Rectal smooth muscle tissue (tissue), 1 donor: ENCODE results near the gene SOCS2.

Experiments used
- H3K27ac ChIP-seq: one replicate; pipeline ENCODE4 v1.7.0; 2013; ENCODE audit warnings: low read depth, low read length, inconsistent platforms
- H3K27me3 ChIP-seq: one replicate; pipeline ENCODE4 v1.7.0; 2013; ENCODE audit warnings: low read length; ENCODE audit not compliant: control insufficient read depth, insufficient read depth
- H3K36me3 ChIP-seq: one replicate; pipeline ENCODE4 v1.7.0; 2013; ENCODE audit warnings: low read length; ENCODE audit not compliant: control insufficient read depth, insufficient read depth
- H3K4me1 ChIP-seq: one replicate; pipeline ENCODE4 v1.7.0; 2013; ENCODE audit warnings: low read length; ENCODE audit not compliant: control insufficient read depth, insufficient read depth
- H3K4me3 ChIP-seq: one replicate; pipeline ENCODE4 v1.7.0; 2013; ENCODE audit warnings: low read length
- H3K9ac ChIP-seq: one replicate; pipeline ENCODE4 v1.7.0; 2013; ENCODE audit warnings: low read length

Gene SOCS2

DNA sequence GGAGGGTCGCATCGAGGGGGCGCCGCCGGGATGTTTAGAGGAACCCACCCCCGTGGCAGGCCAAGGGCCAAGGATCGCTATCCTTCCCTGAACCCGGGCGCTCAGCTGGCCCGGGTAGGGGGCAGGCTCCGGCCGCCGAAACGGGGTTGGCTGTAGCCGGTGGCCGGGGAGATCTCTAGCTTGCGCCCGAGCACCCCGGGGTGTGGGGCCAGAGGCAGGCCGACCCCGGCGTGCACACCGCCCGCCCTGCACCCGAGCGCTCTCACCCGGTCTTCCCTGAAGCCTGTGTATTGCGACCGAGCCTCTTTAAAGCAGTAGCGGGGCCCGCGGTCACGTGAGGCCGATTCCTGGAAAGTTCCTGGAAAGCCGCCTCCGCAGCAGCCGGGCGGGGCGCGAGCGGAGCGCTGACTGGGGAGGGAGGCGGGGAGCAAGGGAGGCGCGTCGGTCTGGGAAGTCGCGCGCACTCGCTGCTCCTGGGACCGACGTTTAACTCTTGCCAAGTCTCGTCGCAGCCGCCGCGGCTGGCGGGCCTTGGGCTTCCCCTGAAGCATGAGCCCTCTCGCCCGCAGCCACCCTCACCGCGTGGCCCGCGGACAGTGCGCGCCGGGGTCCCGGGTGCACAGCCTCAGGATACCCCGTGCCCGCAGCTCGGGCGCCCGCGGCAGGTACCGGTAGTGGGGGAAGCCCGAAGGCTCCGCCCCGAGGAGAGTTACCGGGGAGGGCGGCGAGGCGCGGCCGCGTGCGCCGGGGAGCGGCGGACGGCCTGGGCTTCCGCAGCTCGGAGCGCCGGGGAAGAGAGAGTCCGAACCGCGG, 1.7 kb upstream of the SOCS2 start:
- H3K27ac ChIP-seq = peak overlapping the region; percentile 95
- H3K27me3 ChIP-seq = no peaks in the 10 kb centered on the region
- no peaks in the 10 kb centered on the region for H3K4me1 ChIP-seq
- no peaks in the 10 kb centered on the region for H3K36me3 ChIP-seq
- peak overlapping the region; percentile 70 for H3K9ac ChIP-seq
- peak overlapping the region; percentile 85 for H3K4me3 ChIP-seq

DNA sequence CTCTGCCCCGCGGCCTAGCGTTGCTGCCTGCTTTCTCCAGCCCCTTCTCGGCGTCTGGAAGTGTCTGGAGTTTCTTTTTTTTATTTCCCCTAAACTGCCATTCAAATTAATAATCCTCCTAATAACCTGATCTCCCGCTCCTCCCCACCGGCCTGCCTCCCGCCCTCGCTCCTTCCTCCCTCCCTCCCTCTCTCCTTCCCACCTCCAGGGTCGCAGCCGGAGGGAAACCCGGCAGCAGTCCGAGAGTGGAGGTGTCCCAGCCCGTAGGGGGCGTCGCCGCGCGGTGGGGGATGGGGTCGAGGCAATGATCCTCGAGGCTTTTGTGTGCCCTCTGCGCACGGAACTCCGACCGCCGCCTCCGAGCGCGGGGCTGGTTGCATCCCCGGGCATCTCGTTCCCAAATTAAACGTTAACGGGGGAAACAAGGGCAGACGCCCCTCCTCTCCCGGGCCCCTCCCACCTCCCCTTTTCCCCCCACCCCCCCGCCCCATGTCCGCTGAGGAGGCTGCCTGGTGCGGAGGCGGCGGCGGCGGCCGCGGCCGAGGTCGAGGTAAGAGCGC, 1.0 kb upstream of the SOCS2 start:
- Histone ChIP-seq H3K36me3 (no peaks in the 10 kb centered on the region), H3K9ac (peak overlapping the region; percentile 70), H3K27ac (peak overlapping the region; percentile 95), H3K27me3 (no peaks in the 10 kb centered on the region), H3K4me3 (peak overlapping the region; percentile 85), H3K4me1 (no peaks in the 10 kb centered on the region)

DNA sequence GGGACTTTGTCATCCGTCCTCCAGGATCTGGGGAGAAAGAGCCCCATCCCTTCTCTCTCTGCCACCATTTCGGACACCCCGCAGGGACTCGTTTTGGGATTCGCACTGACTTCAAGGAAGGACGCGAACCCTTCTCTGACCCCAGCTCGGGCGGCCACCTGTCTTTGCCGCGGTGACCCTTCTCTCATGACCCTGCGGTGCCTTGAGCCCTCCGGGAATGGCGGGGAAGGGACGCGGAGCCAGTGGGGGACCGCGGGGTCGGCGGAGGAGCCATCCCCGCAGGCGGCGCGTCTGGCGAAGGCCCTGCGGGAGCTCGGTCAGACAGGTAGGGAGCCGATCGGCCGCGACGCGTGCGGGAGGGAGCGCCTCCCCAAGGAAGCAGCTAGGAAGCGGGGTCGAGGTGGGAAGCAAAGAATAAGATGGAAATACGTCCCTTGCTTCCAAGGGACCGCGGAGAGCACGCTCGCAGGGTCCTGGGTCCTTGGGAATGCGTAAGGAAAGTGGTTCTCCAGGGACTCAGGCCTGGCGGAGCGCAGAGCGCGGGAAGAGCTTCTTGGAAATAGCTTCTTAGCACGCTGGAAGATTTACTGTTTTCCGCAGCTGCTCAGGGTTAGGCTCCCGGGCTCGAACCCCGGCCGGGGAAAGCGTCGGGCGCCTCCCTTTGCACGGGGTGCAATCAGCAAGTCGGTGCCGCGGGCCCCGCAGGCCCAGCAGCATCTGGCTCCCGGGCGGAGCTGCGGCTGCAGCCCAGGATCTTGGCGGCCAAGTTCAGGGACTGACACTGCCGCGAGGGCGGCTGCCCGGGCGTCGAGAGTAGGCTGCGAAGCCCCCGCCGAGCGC, 457 bp downstream of the SOCS2 start:
- Histone ChIP-seq H3K36me3 (no peaks in the 10 kb centered on the region), H3K27me3 (no peaks in the 10 kb centered on the region), H3K27ac (peak overlapping the region; percentile 81), H3K4me3 (peak overlapping the region; percentile 85), H3K4me1 (no peaks in the 10 kb centered on the region), H3K9ac (peak overlapping the region; percentile 13)

DNA sequence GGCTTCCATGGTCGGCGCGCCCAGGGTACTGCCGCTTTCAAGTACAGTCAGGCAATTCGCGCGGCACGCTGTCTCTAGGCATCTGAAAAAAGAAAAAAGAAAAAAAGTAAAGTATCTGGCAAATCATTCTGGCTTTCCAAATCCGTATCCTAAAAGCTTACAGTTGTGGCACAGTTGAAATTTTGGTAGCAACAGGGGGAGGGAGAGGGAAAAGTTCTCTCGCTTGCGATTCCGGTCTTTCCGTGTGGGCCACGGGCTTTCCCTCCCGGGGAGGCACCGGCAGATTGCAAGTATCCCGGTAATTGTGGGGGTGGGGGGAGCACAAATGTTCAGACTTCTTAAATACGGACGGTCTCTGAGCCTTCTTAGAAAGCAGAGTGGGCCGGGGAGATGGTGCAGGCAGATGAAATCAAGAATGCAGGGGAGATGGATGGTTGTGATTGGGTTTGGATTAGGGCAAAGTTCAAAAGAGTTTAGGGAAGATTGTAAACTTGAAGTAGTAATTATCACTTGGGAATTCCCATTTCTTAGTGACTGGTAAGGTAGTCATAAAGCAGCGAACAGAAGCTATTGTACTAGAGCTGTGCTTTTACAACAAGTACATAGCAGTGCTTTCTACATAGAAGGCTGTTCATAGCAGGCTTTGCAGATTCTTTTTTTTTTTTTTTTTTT, 1.2 kb downstream of the SOCS2 start:
- Histone ChIP-seq H3K4me1 (no peaks in the 10 kb centered on the region), H3K9ac (no peak overlapping the region)

DNA sequence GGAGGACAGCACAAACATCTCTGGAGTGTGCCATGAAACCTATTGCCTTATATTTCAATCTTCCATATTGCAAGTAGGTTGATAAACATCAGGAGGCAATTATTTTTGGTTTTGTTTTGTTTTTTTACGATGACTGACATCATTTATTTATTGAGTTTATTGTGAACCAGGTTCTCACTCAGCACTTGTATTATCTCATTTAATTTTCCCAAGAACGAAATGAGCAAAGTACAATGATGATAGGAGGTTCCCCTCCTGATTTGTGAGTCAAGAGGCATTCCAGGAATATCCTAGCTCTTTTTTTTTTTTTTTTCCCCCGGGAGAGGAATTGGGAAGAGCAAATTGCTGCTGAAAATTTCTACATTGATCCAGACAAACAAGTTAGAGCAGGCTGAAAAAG, 4.7 kb downstream of the SOCS2 start:
- no peaks in the 10 kb centered on the region for H3K27me3 ChIP-seq
- H3K36me3 ChIP-seq = no peaks in the 10 kb centered on the region
- no peaks in the 10 kb centered on the region for H3K4me1 ChIP-seq
- H3K4me3 ChIP-seq = no peak overlapping the region
- H3K27ac ChIP-seq = no peak overlapping the region
- H3K9ac ChIP-seq = no peak overlapping the region

More for the DNA sequence above, 1.2 kb downstream of the SOCS2 start:
- peak overlapping the region; percentile 81 for H3K27ac ChIP-seq
- no peaks in the 10 kb centered on the region for H3K27me3 ChIP-seq
- peak overlapping the region; percentile 85 for H3K4me3 ChIP-seq
- no peaks in the 10 kb centered on the region for H3K36me3 ChIP-seq

DNA sequence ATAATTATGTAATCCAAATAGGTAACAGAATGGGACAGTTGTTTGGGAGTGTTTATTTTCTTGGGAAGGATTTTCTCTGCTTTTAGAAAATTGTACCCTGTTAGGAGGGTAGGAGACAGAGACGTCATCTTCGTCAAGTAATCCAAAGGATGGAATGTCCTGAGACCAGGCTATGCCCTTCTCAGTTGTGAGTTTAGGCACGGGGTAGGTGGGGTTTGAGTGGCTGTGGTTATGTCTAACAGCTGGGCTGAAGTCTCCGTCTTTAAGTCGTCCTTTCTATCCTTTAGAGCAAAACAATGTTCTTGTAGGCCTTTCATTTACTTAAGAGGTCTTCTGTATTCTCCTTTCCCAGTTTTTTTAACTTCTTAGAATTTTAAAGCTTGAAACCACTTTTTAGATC, 5.7 kb downstream of the SOCS2 start:
- no peak overlapping the region for H3K4me3 ChIP-seq
- H3K36me3 ChIP-seq = peaks cover 2% of the 10 kb centered on the region

DNA sequence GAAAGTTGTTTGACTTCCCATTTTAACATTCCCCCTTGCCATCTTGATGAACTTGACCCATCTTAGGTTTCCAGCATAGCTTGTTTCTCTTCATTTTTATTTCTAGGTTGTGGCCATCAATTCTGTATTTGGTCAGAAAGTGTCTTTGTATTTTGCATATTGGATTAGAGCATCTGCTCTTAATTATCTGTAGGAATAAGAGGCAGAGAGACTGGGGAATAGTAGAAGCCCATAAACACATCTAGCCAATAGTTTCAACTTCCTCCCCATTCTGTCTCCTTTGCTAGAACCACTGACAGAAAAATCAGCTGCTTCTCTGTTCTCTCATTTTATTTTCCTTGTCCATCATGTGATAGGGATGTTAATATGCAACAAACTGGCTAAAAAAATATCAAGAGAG, 8.2 kb downstream of the SOCS2 start:
- Histone ChIP-seq H3K36me3 (peaks cover 2% of the 10 kb centered on the region), H3K4me3 (no peak overlapping the region), H3K9ac (no peak overlapping the region), H3K27ac (no peak overlapping the region), H3K4me1 (no peaks in the 10 kb centered on the region), H3K27me3 (no peaks in the 10 kb centered on the region)

More for the DNA sequence above, 5.7 kb downstream of the SOCS2 start:
- H3K27ac ChIP-seq = no peak overlapping the region
- H3K27me3 ChIP-seq = no peaks in the 10 kb centered on the region
- H3K4me1 ChIP-seq = no peaks in the 10 kb centered on the region
- H3K9ac ChIP-seq = no peak overlapping the region

DNA sequence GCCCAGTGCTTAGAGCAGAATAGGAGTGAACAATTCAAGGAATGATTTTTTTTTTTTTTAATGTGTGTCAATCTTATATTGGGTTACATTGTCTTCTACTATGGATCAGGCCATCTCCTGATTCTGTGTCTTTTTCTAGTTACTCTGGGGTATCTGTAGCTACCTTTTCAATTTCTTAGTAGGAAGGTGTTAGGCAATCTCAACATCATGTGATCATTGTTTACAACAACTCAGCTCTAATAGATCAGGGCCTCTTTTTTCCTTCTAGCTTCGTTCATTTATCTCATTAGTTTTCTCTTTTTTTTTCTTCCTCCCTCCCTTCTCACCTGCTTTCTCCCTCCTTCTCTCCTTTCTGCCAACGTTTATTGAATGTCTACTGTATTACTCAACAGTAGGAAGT, 8.9 kb downstream of the SOCS2 start:
- no peaks in the 10 kb centered on the region for H3K4me1 ChIP-seq
- H3K9ac ChIP-seq = no peak overlapping the region
- no peaks in the 10 kb centered on the region for H3K27me3 ChIP-seq
- H3K27ac ChIP-seq = no peak overlapping the region
- peaks cover 2% of the 10 kb centered on the region for H3K36me3 ChIP-seq
- no peak overlapping the region for H3K4me3 ChIP-seq

DNA sequence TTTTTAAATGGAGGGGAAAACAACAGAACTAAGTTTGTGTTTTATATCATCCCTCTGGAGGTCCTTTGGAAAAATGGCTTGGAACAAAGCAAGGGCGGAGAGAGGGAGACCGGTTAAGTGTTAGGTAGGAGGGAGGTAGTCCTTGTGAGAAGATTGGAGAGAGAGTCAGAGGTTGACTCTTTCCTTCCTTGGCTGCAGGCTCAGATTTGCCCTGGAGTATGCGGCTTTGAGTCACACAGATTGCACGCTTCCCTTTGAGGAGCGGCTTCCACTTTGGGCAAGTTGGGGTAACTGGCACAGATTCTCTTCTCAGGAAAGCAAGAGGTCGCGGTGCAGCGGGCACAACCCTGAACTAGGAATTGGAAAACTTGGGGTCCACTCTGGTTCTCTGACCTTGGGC, 9.9 kb downstream of the SOCS2 start:
- Histone ChIP-seq H3K27ac (no peak overlapping the region), H3K9ac (no peak overlapping the region), H3K27me3 (no peaks in the 10 kb centered on the region), H3K4me1 (no peaks in the 10 kb centered on the region), H3K36me3 (peaks cover 2% of the 10 kb centered on the region), H3K4me3 (no peak overlapping the region)

DNA sequence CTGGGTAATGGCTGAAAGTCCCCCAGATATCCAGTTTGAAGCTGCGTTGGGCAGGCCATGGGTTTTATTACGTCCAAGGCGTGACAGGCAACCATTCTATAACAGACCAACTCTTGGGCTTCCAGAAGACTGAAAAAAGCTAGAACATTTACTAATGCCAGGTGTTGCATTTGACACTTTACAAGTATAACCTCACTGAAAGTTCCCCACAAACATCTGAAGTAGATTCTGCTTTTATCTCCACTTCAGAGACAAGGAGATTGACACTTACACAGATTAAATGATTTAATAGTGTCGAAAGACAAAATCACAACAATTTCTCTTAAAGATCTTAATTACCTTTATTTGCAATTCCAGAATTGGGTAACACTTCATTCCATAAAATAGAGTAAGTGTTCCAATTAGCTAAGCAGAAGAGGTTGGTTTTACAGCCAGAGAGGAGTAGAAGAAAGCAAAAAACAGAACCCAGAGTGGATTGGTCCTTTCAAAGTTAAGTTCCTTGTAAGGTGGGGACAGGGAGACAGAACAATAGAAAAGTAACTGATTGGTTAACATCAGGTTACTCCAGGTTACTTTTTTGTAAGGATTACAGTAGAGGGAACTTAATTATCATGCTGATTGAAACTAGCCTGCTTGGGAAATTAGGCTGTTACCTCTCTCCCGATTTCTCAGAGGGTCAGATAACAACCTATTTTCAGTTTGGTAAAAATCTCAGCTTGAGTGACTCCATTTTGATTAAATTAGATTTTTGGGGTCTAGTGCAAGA, 11.3 kb downstream of the SOCS2 start:
- Histone ChIP-seq H3K27ac (no peak overlapping the region), H3K4me3 (no peak overlapping the region), H3K9ac (no peak overlapping the region), H3K4me1 (no peaks in the 10 kb centered on the region), H3K27me3 (no peaks in the 10 kb centered on the region), H3K36me3 (peaks cover 2% of the 10 kb centered on the region)

DNA sequence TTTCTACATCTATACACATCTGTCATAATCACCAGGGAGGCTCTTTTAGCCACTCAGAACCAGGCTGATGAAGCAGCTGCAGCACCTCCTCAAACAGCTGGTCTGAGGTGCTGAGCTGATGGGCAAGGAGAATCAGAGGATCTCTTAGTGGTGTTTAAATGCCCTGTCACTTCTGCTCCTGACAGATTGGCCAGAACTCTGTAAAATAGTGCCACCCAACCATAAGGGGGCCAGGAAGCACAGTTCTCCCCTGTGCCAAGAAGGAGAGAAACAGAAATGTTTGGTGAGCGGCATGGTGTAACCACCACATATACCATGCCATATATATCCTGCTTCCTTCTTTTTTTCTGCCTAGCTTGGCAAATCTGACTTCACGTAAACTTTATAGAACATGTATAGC, 12.8 kb downstream of the SOCS2 start:
- no peak overlapping the region for H3K4me3 ChIP-seq
- no peaks in the 10 kb centered on the region for H3K27me3 ChIP-seq
- no peaks in the 10 kb centered on the region for H3K4me1 ChIP-seq
- no peak overlapping the region for H3K27ac ChIP-seq
- no peak overlapping the region for H3K9ac ChIP-seq
- H3K36me3 ChIP-seq = peaks cover 2% of the 10 kb centered on the region
